Fibroblast of lung (primary cell): Measurements from ENCODE around the gene PDLIM7.

Experiments
- CTCF ChIP-seq, 2 donors: IDR thresholded peaks in 1 of 2; conservative IDR thresholded peaks in 1 of 2; 1 replicate in 1 of 2; 2 replicates in 1 of 2; pipeline ENCODE4 v1.5.1; 2011 to 2012; ENCODE audit warnings: low read length in 2 of 2, control low read depth in 1 of 2, inconsistent platforms in 1 of 2, low read depth in 1 of 2, mild to moderate bottlenecking in 1 of 2
- EZH2 ChIP-seq: IDR thresholded peaks from 2 replicates; pipeline ENCODE4 v1.5.1; 2012; ENCODE audit warnings: low read length, control low read depth, mild to moderate bottlenecking; ENCODE audit errors: missing control alignments

DNA sequence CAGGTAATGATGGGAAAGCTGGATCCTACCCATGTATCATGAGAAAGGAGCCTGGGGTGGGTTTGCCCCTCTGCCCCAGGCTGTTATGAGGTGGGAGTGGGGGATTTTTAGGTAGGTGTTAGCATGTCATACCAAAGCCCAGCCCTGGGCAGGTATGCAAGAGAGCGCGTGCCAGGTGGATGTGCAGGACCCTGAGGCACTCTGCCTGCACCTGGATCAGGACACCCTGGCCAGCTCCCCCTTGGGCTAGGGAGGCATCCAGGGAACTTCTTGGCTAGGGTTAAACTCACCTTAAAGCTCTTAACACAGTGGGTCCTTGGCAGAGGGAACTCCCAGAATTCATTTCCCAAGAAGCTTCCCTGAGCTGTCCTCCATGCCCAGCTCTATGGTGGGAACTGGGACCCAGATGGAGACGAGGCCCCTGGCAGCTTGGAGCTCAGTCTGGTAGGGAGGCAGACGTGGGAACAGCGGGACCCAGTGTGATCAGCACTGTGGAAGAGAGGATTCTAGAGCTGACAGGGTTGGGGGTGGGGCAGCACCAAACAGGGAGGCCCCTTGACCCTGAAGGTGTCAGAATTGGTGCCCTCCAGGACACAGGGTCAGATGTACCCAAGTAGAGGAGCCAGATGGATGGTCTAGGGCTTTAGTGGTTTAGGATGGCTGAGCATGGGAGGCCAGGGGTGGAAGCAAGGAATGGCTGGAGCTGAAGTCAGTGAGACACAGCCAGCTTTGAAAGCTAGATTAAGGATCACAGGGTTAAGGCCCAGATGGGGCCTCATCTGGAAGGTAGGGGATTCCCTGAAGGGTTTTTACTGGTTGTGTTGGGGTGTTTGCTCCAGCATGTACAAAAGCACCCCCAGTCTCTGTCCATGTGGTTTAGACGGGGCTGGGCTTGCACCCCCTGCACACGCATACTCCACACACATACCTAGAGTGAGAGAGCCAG is 53.0 kb downstream of the PDLIM7 start:
- TF ChIP-seq CTCF (conservative IDR thresholded peaks at IDR 0.05 in 1 of 2, IDR thresholded peaks at IDR 0.05 in 1 of 2; ENCODE audit: low read depth in 1 of 2, low read length in 2 of 2), result no peak
- no peak for TF ChIP-seq EZH2
